ENCODE data around the gene CDRT4.

Gene CDRT4

GRCh38 chr17:15397620-15398019 lies 69.8 kb downstream of the CDRT4 start:
- no peak for DNase-seq (ENCODE audit: low read depth, low spot score)

- no peak for DNase-seq (ENCODE audit: low read depth, low spot score)
These were observed 72.3 kb downstream of the CDRT4 start for GRCh38 chr17:15395091-15395490.

- no peak for DNase-seq (ENCODE audit: low read depth, low spot score)
These were observed 74.0 kb downstream of the CDRT4 start for GRCh38 chr17:15393414-15393813.

GRCh38 chr17:15392326-15392741 lies 75.1 kb downstream of the CDRT4 start:
- DNase-seq (ENCODE audit: low read depth, low spot score): no peak

GRCh38 chr17:15388356-15389041 lies 78.9 kb downstream of the CDRT4 start:
- no peak for DNase-seq (ENCODE audit: low read depth, low spot score)

- DNase-seq (ENCODE audit: low read depth, low spot score): no peak
These were observed 81.3 kb downstream of the CDRT4 start for GRCh38 chr17:15386083-15386482.

All from activated CD4-positive, CD25-positive, alpha-beta regulatory T cell treated with anti-CD3 and anti-CD28 coated beads, Interleukin-2, amount 50 U/mL, for 16 hours (primary cell).